Measurements from ENCODE around the gene NDUFB8. TPM values are rescaled to one million over a fixed set of nuclear protein-coding genes. Genes with fewer than 3 reads are reported as not detected.
A peak's percentile ranks its signal among the peaks of the same experiment; 100 is the strongest.

NDUFB8 gene
- total and polyA plus RNA-seq, 3 donors from 2014 or later: 141 to 219 (median 150) TPM

GRCh38 chr10:100483876-100484666, 45.6 kb downstream of the NDUFB8 start:
- Histone ChIP-seq H3K4me3 (no peak overlapping the region), H3K36me3 (ENCODE audit: low read depth, missing control alignments) (no peaks in the 10 kb centered on the region), H3K27ac (no peak overlapping the region), H3K27me3 (no peaks in the 10 kb centered on the region), H3K4me1 (no peaks in the 10 kb centered on the region), H3K9me3 (no peaks in the 10 kb centered on the region)
- TF ChIP-seq CTCF (IDR thresholded peaks at IDR 0.05) (no peak), POLR2A (IDR thresholded peaks at IDR 0.05) (no peak)
- 76 to 93% methylated on average over 5 of the region's 5 CpGs for WGBS, 2 donors
- no peak for DNase-seq
- intact Hi-C loops (cut with DNase I; ENCODE audit: low total_unique reads): no loop called here

- no peak overlapping the region for H3K27ac ChIP-seq
- no peaks in the 10 kb centered on the region for H3K4me1 ChIP-seq
- H3K9me3 ChIP-seq: no peaks in the 10 kb centered on the region
- no peak overlapping the region for H3K4me3 ChIP-seq
- intact Hi-C loops (cut with DNase I; ENCODE audit: low total_unique reads): no loop called here
- DNase-seq: no peak
- TF ChIP-seq CTCF (IDR thresholded peaks at IDR 0.05) (peak in 1 of 3 experiments; percentile 16), POLR2A (IDR thresholded peaks at IDR 0.05) (no peak)
- H3K27me3 ChIP-seq: no peaks in the 10 kb centered on the region
- H3K36me3 ChIP-seq (ENCODE audit: low read depth, missing control alignments): no peaks in the 10 kb centered on the region
- WGBS, 2 donors: 28 to 29% methylated on average over 5 of the region's 5 CpGs
Measured at GRCh38 chr10:100482834-100483185, 46.9 kb downstream of the NDUFB8 start.

GRCh38 chr10:100482181-100482833, 47.4 kb downstream of the NDUFB8 start:
- Histone ChIP-seq H3K4me1 (no peaks in the 10 kb centered on the region), H3K36me3 (ENCODE audit: low read depth, missing control alignments) (no peaks in the 10 kb centered on the region), H3K4me3 (peak overlapping the region; percentile 17 to 36), H3K27me3 (no peaks in the 10 kb centered on the region), H3K9me3 (no peaks in the 10 kb centered on the region), H3K27ac (no peak overlapping the region)
- peak; percentile 85 for DNase-seq
- WGBS, 2 donors: 0 to 2% methylated on average over 11 to 44 of the region's 59 CpGs
- intact Hi-C loops (cut with DNase I; ENCODE audit: low total_unique reads): no loop called here
- TF ChIP-seq POLR2A (IDR thresholded peaks at IDR 0.05) (no peak), CTCF (IDR thresholded peaks at IDR 0.05) (peak; percentile 29 to 80 (median 61))

GRCh38 chr10:100481462-100482081, 48.1 kb downstream of the NDUFB8 start:
- no peaks in the 10 kb centered on the region for H3K9me3 ChIP-seq
- H3K4me1 ChIP-seq: no peaks in the 10 kb centered on the region
- peak overlapping the region; percentile 17 to 36 for H3K4me3 ChIP-seq
- no peak for TF ChIP-seq CTCF (IDR thresholded peaks at IDR 0.05)
- TF ChIP-seq POLR2A (IDR thresholded peaks at IDR 0.05): no peak
- H3K27ac ChIP-seq: no peak overlapping the region
- DNase-seq: peak; percentile 92
- no peaks in the 10 kb centered on the region for H3K36me3 ChIP-seq (ENCODE audit: low read depth, missing control alignments)
- H3K27me3 ChIP-seq: no peaks in the 10 kb centered on the region
- WGBS, 2 donors: 2 to 5% methylated on average over 10 to 19 of the region's 19 CpGs
- intact Hi-C loops (cut with DNase I; ENCODE audit: low total_unique reads): no loop called here
